Osteocyte (in vitro differentiated cells): Measurements from ENCODE around the gene ATP1A3. TPM values are rescaled to one million over a fixed set of nuclear protein-coding genes. Genes with fewer than 3 reads are reported as not detected.
A peak's percentile ranks its signal among the peaks of the same experiment; 100 is the strongest.
"Not testable (repeated sequence)": the region's sequence is repeated elsewhere in the genome, so short reads cannot be mapped to it uniquely, and the experiment has no call there.

Experiments
- DNase-seq: peaks from one replicate; pipeline ENCODE4 v3.0.0; 2021; ENCODE audit warnings: mixed read lengths; ENCODE audit not compliant: unreplicated experiment; ENCODE audit errors: extremely low spot score
- H3K27ac Mint-ChIP-seq: one replicate; pipeline ENCODE4 v1.8.0; 2021; ENCODE audit warnings: mild to moderate bottlenecking, mixed read lengths; ENCODE audit not compliant: unreplicated experiment
- H3K27me3 Mint-ChIP-seq: one replicate; pipeline ENCODE4 v1.8.0; 2021; ENCODE audit warnings: mixed read lengths; ENCODE audit not compliant: unreplicated experiment
- H3K36me3 Mint-ChIP-seq: one replicate; pipeline ENCODE4 v1.8.0; 2021; ENCODE audit warnings: mixed read lengths; ENCODE audit not compliant: unreplicated experiment
- H3K4me1 Mint-ChIP-seq: one replicate; pipeline ENCODE4 v1.8.0; 2021; ENCODE audit warnings: mixed read lengths; ENCODE audit not compliant: unreplicated experiment
- H3K4me3 Mint-ChIP-seq: one replicate; pipeline ENCODE4 v1.8.0; 2021; ENCODE audit warnings: mild to moderate bottlenecking, moderate library complexity, mixed read lengths; ENCODE audit not compliant: unreplicated experiment
- H3K9me3 Mint-ChIP-seq: one replicate; pipeline ENCODE4 v1.8.0; 2021; ENCODE audit warnings: mixed read lengths; ENCODE audit not compliant: unreplicated experiment
- total RNA-seq: library from RNA; stranded (reverse); gene quantifications from 2 replicates; pipeline ENCODE4 v1.2.1, GENCODE V29; 2021
- TF ChIP-seq, protein P1 (sequence below): fragments of 200-600 bp; sonication (generic); IDR thresholded peaks from 2 replicates; pipeline ENCODE4 v1.5.0; 2021; ENCODE audit warnings: antibody characterized with exemption, mild to moderate bottlenecking, moderate library complexity

ATP1A3 gene
- total RNA-seq, 1 donor from 2014 or later, result not detected

DNA sequence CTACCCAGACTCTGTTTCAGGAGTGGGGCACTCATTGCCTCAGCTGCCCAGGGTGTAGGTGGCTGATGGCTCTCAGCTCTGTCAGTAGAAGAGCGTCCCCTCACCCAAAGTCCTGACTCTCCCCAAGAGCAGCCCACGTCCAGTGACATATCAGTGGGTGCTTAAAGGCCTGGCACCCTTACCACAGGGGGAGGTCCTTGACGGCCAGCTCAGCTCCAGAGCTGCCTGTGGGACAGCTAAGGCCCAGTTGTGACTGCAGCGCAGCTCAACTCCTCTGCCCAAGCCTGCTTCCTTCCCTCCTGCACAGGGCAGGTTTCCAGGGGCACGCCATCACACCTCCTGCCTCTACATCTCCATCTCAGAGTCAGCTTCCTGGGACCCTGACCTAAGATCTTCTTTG is 43.6 kb upstream of the ATP1A3 start:
- no peak for DNase-seq
- TF ChIP-seq, protein P1, sequence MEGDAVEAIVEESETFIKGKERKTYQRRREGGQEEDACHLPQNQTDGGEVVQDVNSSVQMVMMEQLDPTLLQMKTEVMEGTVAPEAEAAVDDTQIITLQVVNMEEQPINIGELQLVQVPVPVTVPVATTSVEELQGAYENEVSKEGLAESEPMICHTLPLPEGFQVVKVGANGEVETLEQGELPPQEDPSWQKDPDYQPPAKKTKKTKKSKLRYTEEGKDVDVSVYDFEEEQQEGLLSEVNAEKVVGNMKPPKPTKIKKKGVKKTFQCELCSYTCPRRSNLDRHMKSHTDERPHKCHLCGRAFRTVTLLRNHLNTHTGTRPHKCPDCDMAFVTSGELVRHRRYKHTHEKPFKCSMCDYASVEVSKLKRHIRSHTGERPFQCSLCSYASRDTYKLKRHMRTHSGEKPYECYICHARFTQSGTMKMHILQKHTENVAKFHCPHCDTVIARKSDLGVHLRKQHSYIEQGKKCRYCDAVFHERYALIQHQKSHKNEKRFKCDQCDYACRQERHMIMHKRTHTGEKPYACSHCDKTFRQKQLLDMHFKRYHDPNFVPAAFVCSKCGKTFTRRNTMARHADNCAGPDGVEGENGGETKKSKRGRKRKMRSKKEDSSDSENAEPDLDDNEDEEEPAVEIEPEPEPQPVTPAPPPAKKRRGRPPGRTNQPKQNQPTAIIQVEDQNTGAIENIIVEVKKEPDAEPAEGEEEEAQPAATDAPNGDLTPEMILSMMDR, result no peak
- Mint-ChIP-seq H3K4me1 (peaks cover 5% of the 10 kb centered on the region), H3K4me3 (no peak overlapping the region), H3K9me3 (no peaks in the 10 kb centered on the region), H3K27ac (no peak overlapping the region), H3K36me3 (no peaks in the 10 kb centered on the region), H3K27me3 (peaks cover under 1% of the 10 kb centered on the region)

DNA sequence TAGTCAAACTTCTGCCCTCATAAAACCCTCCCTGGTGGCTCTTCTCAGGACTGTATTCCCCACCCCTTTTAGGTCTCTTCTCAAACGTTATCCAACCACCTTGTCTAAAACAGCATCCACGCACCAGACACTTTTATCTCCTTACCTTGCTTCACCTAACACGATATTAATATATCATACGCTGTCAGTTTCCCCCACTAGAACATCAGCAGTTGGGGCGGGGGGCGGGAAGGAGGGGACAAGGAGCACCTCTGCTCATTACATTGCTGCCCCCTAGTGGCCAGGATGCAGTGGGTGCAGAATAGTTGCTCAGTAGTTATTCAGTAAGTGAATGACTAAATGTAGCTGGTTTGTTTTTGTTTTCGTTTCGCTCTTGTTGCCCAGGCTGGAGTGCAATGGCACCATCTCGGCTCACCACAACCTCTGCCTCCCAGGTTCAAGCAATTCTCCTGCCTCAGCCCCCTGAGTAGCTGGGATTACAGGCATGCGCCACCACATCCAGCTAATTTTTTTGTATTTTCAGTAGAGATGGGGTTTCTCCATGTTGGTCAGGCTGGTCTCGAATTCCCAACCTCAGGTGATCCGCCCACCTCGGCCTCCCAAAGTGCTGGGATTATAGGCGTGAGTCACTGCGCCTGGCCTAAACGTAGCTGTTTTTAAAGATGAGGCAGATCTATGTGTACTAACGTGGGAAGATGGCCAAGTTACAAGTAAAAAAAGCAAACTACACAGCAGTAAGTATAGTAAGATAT is 40.8 kb upstream of the ATP1A3 start:
- TF ChIP-seq, protein P1, result peak; percentile 88
- not testable (repeated sequence) for DNase-seq, H3K9me3 Mint-ChIP-seq, H3K4me3 Mint-ChIP-seq, H3K27ac Mint-ChIP-seq, H3K4me1 Mint-ChIP-seq, H3K36me3 Mint-ChIP-seq, H3K27me3 Mint-ChIP-seq

DNA sequence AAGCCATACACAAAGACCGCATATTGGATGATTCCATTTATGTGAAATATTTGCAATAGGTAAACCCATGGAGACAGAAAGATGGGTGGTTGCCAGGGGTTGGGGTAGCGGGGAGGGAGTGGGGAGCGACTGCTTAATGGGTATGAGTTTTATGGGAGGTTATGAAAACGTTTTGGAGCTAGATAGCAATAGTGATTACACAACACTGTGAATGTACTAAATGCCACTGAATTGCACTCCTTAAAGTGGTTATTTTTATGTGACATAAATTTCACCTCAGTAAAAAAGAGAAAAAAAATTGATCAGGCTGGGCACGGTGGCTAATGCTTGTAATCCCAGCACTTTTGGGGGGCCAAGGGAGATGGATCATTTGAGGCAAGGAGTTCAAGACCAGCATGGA is 39.4 kb upstream of the ATP1A3 start:
- TF ChIP-seq, protein P1, result no peak
- Mint-ChIP-seq H3K4me3 (no peak overlapping the region), H3K9me3 (no peaks in the 10 kb centered on the region), H3K36me3 (no peaks in the 10 kb centered on the region), H3K27me3 (peaks cover 13% of the 10 kb centered on the region), H3K27ac (no peak overlapping the region), H3K4me1 (peaks cover 7% of the 10 kb centered on the region)
- no peak for DNase-seq

DNA sequence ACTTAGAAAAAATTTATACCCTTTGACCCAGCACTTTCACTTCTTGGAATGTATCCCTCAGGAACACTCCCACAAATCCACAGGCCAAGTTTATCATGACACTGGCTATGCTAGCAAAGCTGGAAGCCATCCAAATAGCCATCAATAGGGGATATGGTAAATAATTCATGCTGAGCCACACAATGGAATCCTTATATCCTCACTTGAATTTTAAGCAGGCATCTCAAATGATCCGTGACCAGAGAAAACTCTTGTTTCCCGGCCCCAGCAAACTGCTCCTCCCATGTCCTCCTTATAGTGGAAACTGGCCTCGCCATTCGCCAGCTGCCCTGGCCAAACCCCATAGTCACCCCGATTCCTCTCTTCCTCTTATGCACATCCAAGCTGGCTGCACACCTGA is 38.4 kb upstream of the ATP1A3 start:
- H3K4me3 Mint-ChIP-seq, result no peak overlapping the region
- no peaks in the 10 kb centered on the region for H3K9me3 Mint-ChIP-seq
- peaks cover 16% of the 10 kb centered on the region for H3K27me3 Mint-ChIP-seq
- TF ChIP-seq, protein P1, result no peak
- peaks cover 7% of the 10 kb centered on the region for H3K4me1 Mint-ChIP-seq
- no peak for DNase-seq
- no peak overlapping the region for H3K27ac Mint-ChIP-seq
- no peaks in the 10 kb centered on the region for H3K36me3 Mint-ChIP-seq

DNA sequence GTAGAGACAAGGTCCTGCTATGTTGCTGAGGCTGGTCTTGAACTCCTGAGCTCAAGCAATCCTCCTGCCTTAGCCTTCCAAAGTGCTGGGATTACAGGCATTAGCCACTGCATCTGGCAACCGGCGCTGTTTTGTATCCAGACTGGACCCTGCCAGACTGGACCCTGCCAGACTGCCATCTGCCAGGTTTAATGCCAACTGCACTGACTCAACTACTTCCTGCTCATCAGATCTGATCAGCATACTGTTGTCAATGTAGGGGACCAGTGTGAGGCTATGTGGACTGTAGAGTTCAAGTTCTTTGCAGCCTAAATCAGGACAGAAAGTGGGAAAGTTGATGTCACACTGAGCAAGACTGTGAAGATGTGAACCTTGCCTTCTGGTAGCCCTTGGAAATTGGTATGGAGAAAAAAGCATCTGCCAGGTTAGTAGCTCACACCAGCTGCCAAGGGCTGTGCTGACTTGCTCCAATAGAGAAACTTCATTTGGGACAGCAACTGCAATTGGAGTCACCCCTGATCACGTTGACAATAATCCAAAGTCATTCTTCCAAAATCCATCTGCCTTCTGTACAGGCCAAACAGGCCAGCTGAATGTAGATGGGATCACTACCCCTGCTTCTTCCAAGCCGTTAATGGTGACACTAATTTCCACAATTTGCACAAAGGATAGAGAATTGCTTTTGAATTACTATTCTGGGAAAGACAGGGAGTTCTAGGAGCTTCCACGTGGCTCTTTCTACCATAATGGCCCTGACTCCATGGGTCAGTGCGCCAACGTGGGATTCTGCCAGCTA is 36.8 kb upstream of the ATP1A3 start:
- TF ChIP-seq, protein P1, result no peak
- peaks cover 7% of the 10 kb centered on the region for H3K4me1 Mint-ChIP-seq
- H3K9me3 Mint-ChIP-seq, result no peaks in the 10 kb centered on the region
- H3K27me3 Mint-ChIP-seq, result peaks cover 22% of the 10 kb centered on the region
- no peak for DNase-seq
- no peaks in the 10 kb centered on the region for H3K36me3 Mint-ChIP-seq
- no peak overlapping the region for H3K4me3 Mint-ChIP-seq
- no peak overlapping the region for H3K27ac Mint-ChIP-seq
